WTC11 (cell line): Measurements from ENCODE around the gene HEBP1. TPM values are rescaled to one million over a fixed set of nuclear protein-coding genes. Genes with fewer than 3 reads are reported as not detected.

Source experiments
- ATAC-seq: fragments of 200-7000 bp; cut with Tn5 transposase; 2 replicates; pipeline ENCODE4 v1.10.0; 2021; ENCODE audit warnings: mild to moderate bottlenecking, moderate library complexity
- CTCF ChIA-PET: fragments of 300-600 bp; sonication (Branson Sonifier 250); formaldehyde crosslinking; loops from one replicate; lab custom pipeline; 2021; ENCODE audit warnings: antibody characterized with exemption; lab: Charles Lee
- POLR2A ChIA-PET: fragments of 350-600 bp; sonication (Branson Sonifier 250); formaldehyde crosslinking; loops from one replicate; lab custom pipeline; 2021; ENCODE audit warnings: antibody characterized with exemption; lab: Charles Lee
- DNase-seq: peaks from one replicate; pipeline ENCODE4 v3.0.0; 2021; ENCODE audit warnings: low spot score
- H3K27ac Mint-ChIP-seq: 2 replicates; pipeline ENCODE4 v1.8.0; 2021; ENCODE audit warnings: mixed read lengths
- H3K27me3 Mint-ChIP-seq: 2 replicates; pipeline ENCODE4 v1.8.0; 2021; ENCODE audit warnings: low read depth, mild to moderate bottlenecking, moderate library complexity, mixed read lengths
- H3K36me3 Mint-ChIP-seq: 2 replicates; pipeline ENCODE4 v1.8.0; 2021; ENCODE audit warnings: mixed read lengths
- H3K4me1 Mint-ChIP-seq: 2 replicates; pipeline ENCODE4 v1.8.0; 2022; ENCODE audit warnings: mixed read lengths
- H3K4me3 Mint-ChIP-seq: 2 replicates; pipeline ENCODE4 v1.8.0; 2021; ENCODE audit warnings: mild to moderate bottlenecking, moderate library complexity, mixed read lengths
- H3K9me3 Mint-ChIP-seq: 2 replicates; pipeline ENCODE4 v1.8.0; 2021; ENCODE audit warnings: mixed read lengths
- CBFB ChIP-seq: sonication (generic); formaldehyde crosslinking; IDR thresholded peaks from 2 replicates; pipeline ENCODE4 v1.8.1; 2022; ENCODE audit warnings: mild to moderate bottlenecking, low read depth, missing genetic modification reagents
- EMX1 ChIP-seq: fragments of 250-450 bp; sonication (Bioruptor Pico); IDR thresholded peaks from 2 replicates; pipeline ENCODE4 v1.8.0; 2021; ENCODE audit warnings: mild to moderate bottlenecking
- ETV6 ChIP-seq: sonication (generic); formaldehyde crosslinking; IDR thresholded peaks from 2 replicates; pipeline ENCODE4 v1.8.1; 2022; ENCODE audit warnings: mild to moderate bottlenecking, missing genetic modification reagents
- GRHL2 ChIP-seq: fragments of 250-450 bp; sonication (Bioruptor Pico); IDR thresholded peaks from 2 replicates; pipeline ENCODE4 v1.8.0; 2022; ENCODE audit warnings: mild to moderate bottlenecking, moderate library complexity; ENCODE audit not compliant: insufficient replicate concordance, severe bottlenecking
- GTF2I ChIP-seq: fragments of 250-450 bp; sonication (Bioruptor Pico); conservative IDR thresholded peaks from 2 replicates; pipeline ENCODE4 v1.4.0; 2021; ENCODE audit warnings: mild to moderate bottlenecking
- JAZF1 ChIP-seq: fragments of 250-450 bp; sonication (Bioruptor Pico); IDR thresholded peaks from 2 replicates; pipeline ENCODE4 v1.9.0; 2021; ENCODE audit warnings: moderate library complexity, mild to moderate bottlenecking, inconsistent platforms
- KAT7 ChIP-seq: sonication (generic); formaldehyde crosslinking; IDR thresholded peaks from 2 replicates; pipeline ENCODE4 v1.8.1; 2023; ENCODE audit warnings: missing genetic modification reagents, mild to moderate bottlenecking, borderline replicate concordance
- RORB ChIP-seq: fragments of 250-450 bp; sonication (Bioruptor Pico); IDR thresholded peaks from 2 replicates; pipeline ENCODE4 v1.9.0; 2021; ENCODE audit warnings: mild to moderate bottlenecking
- TP53 ChIP-seq: sonication (generic); formaldehyde crosslinking; IDR thresholded peaks from 2 replicates; pipeline ENCODE4 v1.8.1; 2023; ENCODE audit warnings: mild to moderate bottlenecking, missing genetic modification reagents
- ZBTB21 ChIP-seq: sonication (generic); formaldehyde crosslinking; IDR thresholded peaks from 2 replicates; pipeline ENCODE4 v1.8.1; 2023; ENCODE audit warnings: mild to moderate bottlenecking, missing genetic modification reagents, borderline replicate concordance
- ZNF138 ChIP-seq: sonication (generic); formaldehyde crosslinking; conservative IDR thresholded peaks from 2 replicates; pipeline ENCODE4 v1.8.1; 2022; ENCODE audit warnings: mild to moderate bottlenecking, moderate library complexity, missing genetic modification reagents
- total RNA-seq: library from RNA; stranded (reverse); gene quantifications from 3 replicates; pipeline ENCODE4 v1.2.3, GENCODE V29; 2021
- TF ChIP-seq, protein P1 (sequence below): fragments of 250-450 bp; sonication (Bioruptor Pico); IDR thresholded peaks from 2 replicates; pipeline ENCODE4 v1.9.0; 2021; ENCODE audit warnings: mild to moderate bottlenecking
- TF ChIP-seq, protein P2 (sequence below): sonication (generic); formaldehyde crosslinking; IDR thresholded peaks from 2 replicates; pipeline ENCODE4 v1.8.0; 2022; ENCODE audit warnings: mild to moderate bottlenecking, missing genetic modification reagents
- TF ChIP-seq, protein P3 (sequence below): sonication (generic); formaldehyde crosslinking; IDR thresholded peaks from 2 replicates; pipeline ENCODE4 v1.8.1; 2022; ENCODE audit warnings: missing genetic modification reagents, borderline replicate concordance
- TF ChIP-seq, protein P4 (sequence below): fragments of 250-450 bp; sonication (Bioruptor Pico); IDR thresholded peaks from 2 replicates; pipeline ENCODE4 v1.9.0; 2021; ENCODE audit warnings: moderate library complexity, mild to moderate bottlenecking, inconsistent platforms, borderline replicate concordance
- TF ChIP-seq, protein P5 (sequence below): fragments of 200-600 bp; IDR thresholded peaks from 2 replicates; pipeline ENCODE4 v1.8.0; 2022; ENCODE audit warnings: antibody characterized with exemption
- TF ChIP-seq, protein P6 (sequence below): sonication (generic); formaldehyde crosslinking; IDR thresholded peaks from 2 replicates; pipeline ENCODE4 v1.8.1; 2022; ENCODE audit warnings: mild to moderate bottlenecking, missing genetic modification reagents, moderate library complexity, borderline replicate concordance
- TF ChIP-seq, protein P7 (sequence below): fragments of 250-450 bp; sonication (Bioruptor Pico); IDR thresholded peaks from 2 replicates; pipeline ENCODE4 v1.8.0; 2021; ENCODE audit warnings: mild to moderate bottlenecking
- TF ChIP-seq, protein P8 (sequence below): fragments of 250-450 bp; sonication (Bioruptor Pico); conservative IDR thresholded peaks from 2 replicates; pipeline ENCODE4 v1.9.0; 2021; ENCODE audit warnings: mild to moderate bottlenecking

HEBP1 gene
- total RNA-seq, 1 experiment from 2014 or later: 61.8 TPM

DNA sequence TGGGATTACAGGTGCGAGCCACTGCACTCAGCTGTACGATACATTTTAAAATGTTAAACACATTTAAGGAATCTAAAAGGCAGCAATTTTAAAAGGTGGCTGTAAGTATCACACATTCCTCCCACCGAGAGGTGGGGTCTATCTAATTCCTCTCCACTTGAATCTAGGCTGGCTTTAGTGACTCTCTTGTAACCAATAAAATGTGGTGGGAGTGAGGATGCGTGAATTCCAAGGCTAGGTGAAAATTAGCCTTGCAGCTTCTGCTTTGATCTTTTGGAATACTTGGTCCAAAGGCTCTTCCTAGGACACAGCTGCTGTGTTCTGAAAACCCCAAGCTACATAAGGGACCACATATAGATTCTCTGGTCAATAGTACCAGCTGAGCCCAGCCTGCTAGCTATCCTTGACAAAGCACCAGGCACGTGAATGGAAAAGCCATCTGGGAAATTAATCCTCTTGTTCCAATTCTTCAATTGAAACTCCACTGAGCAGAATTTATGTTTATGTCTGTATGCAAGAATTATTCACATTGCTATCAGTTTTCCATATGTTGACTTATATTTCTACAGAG is 39.3 kb downstream of the HEBP1 start:
- CTCF ChIA-PET: interaction anchor here (1.1 kb wide), 1 partner anchor 13 kb away, joined by 3 read pairs; no protein-coding TSS in a partner anchor
- no peak for ATAC-seq

DNA sequence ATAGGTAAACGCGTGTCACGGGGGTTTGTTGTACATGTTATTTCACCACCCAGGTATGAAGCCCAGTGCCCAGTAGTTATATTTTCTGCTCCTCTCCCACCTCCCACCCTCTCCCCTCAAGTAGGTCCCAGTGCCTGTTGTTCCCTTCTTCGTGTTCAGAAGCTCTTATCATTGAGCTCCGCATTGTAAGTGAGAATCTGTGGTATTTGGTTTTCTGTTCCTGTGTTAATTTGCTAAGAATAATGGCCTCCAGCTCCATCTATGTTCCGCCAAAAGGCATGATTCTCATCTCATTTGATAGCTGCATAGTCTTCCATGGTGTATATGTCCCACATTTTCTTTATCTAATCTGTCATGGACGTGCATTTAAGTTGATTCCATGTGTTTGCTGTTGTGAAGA is 41.2 kb downstream of the HEBP1 start:
- ChIA-PET CTCF (interaction anchor here (1.3 to 1.5 kb wide), 2 partner anchors 17 to 27 kb away, joined by 4 to 6 read pairs; no protein-coding TSS in a partner anchor), POLR2A (no interaction called here)
- TF ChIP-seq, protein P1, sequence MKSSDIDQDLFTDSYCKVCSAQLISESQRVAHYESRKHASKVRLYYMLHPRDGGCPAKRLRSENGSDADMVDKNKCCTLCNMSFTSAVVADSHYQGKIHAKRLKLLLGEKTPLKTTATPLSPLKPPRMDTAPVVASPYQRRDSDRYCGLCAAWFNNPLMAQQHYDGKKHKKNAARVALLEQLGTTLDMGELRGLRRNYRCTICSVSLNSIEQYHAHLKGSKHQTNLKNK (CRISPR knock-in tag): no peak
- TF ChIP-seq GTF2I (no peak), RORB (CRISPR knock-in tag) (no peak), GRHL2 (CRISPR knock-in tag) (no peak), KAT7 (CRISPR knock-in tag) (no peak)
- TF ChIP-seq, protein P2, sequence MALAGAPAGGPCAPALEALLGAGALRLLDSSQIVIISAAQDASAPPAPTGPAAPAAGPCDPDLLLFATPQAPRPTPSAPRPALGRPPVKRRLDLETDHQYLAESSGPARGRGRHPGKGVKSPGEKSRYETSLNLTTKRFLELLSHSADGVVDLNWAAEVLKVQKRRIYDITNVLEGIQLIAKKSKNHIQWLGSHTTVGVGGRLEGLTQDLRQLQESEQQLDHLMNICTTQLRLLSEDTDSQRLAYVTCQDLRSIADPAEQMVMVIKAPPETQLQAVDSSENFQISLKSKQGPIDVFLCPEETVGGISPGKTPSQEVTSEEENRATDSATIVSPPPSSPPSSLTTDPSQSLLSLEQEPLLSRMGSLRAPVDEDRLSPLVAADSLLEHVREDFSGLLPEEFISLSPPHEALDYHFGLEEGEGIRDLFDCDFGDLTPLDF: no peak
- TF ChIP-seq, protein P3, sequence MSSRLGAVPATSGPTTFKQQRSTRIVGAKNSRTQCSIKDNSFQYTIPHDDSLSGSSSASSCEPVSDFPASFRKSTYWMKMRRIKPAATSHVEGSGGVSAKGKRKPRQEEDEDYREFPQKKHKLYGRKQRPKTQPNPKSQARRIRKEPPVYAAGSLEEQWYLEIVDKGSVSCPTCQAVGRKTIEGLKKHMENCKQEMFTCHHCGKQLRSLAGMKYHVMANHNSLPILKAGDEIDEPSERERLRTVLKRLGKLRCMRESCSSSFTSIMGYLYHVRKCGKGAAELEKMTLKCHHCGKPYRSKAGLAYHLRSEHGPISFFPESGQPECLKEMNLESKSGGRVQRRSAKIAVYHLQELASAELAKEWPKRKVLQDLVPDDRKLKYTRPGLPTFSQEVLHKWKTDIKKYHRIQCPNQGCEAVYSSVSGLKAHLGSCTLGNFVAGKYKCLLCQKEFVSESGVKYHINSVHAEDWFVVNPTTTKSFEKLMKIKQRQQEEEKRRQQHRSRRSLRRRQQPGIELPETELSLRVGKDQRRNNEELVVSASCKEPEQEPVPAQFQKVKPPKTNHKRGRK (CRISPR knock-in tag): no peak
- TF ChIP-seq, protein P4, sequence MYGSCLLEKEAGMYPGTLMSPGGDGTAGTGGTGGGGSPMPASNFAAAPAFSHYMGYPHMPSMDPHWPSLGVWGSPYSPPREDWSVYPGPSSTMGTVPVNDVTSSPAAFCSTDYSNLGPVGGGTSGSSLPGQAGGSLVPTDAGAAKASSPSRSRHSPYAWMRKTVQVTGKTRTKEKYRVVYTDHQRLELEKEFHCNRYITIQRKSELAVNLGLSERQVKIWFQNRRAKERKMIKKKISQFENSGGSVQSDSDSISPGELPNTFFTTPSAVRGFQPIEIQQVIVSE: no peak

More for the DNA sequence above, 39.3 kb downstream of the HEBP1 start:
- Mint-ChIP-seq H3K36me3 (no peaks in the 10 kb centered on the region), H3K9me3 (peaks cover 7% of the 10 kb centered on the region), H3K27me3 (no peaks in the 10 kb centered on the region), H3K4me3 (no peak overlapping the region), H3K27ac (no peak overlapping the region), H3K4me1 (no peaks in the 10 kb centered on the region)
- POLR2A ChIA-PET: interaction anchor here (0.5 kb wide), 1 partner anchor 200 kb away, joined by 4 read pairs; no protein-coding TSS in a partner anchor
- no peak for DNase-seq
- TF ChIP-seq KAT7 (CRISPR knock-in tag) (no peak), EMX1 (CRISPR knock-in tag) (no peak), ZBTB21 (CRISPR knock-in tag) (no peak), ZNF138 (CRISPR knock-in tag) (no peak), CBFB (no peak), ETV6 (CRISPR knock-in tag) (no peak), TP53 (CRISPR knock-in tag) (no peak), RORB (CRISPR knock-in tag) (no peak), JAZF1 (CRISPR knock-in tag) (no peak)
- TF ChIP-seq, protein P5, sequence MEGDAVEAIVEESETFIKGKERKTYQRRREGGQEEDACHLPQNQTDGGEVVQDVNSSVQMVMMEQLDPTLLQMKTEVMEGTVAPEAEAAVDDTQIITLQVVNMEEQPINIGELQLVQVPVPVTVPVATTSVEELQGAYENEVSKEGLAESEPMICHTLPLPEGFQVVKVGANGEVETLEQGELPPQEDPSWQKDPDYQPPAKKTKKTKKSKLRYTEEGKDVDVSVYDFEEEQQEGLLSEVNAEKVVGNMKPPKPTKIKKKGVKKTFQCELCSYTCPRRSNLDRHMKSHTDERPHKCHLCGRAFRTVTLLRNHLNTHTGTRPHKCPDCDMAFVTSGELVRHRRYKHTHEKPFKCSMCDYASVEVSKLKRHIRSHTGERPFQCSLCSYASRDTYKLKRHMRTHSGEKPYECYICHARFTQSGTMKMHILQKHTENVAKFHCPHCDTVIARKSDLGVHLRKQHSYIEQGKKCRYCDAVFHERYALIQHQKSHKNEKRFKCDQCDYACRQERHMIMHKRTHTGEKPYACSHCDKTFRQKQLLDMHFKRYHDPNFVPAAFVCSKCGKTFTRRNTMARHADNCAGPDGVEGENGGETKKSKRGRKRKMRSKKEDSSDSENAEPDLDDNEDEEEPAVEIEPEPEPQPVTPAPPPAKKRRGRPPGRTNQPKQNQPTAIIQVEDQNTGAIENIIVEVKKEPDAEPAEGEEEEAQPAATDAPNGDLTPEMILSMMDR: no peak
- TF ChIP-seq, protein P6, sequence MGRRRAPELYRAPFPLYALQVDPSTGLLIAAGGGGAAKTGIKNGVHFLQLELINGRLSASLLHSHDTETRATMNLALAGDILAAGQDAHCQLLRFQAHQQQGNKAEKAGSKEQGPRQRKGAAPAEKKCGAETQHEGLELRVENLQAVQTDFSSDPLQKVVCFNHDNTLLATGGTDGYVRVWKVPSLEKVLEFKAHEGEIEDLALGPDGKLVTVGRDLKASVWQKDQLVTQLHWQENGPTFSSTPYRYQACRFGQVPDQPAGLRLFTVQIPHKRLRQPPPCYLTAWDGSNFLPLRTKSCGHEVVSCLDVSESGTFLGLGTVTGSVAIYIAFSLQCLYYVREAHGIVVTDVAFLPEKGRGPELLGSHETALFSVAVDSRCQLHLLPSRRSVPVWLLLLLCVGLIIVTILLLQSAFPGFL (CRISPR knock-in tag): no peak
- TF ChIP-seq, protein P7, sequence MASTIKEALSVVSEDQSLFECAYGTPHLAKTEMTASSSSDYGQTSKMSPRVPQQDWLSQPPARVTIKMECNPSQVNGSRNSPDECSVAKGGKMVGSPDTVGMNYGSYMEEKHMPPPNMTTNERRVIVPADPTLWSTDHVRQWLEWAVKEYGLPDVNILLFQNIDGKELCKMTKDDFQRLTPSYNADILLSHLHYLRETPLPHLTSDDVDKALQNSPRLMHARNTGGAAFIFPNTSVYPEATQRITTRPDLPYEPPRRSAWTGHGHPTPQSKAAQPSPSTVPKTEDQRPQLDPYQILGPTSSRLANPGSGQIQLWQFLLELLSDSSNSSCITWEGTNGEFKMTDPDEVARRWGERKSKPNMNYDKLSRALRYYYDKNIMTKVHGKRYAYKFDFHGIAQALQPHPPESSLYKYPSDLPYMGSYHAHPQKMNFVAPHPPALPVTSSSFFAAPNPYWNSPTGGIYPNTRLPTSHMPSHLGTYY: no peak
- TF ChIP-seq, protein P8, sequence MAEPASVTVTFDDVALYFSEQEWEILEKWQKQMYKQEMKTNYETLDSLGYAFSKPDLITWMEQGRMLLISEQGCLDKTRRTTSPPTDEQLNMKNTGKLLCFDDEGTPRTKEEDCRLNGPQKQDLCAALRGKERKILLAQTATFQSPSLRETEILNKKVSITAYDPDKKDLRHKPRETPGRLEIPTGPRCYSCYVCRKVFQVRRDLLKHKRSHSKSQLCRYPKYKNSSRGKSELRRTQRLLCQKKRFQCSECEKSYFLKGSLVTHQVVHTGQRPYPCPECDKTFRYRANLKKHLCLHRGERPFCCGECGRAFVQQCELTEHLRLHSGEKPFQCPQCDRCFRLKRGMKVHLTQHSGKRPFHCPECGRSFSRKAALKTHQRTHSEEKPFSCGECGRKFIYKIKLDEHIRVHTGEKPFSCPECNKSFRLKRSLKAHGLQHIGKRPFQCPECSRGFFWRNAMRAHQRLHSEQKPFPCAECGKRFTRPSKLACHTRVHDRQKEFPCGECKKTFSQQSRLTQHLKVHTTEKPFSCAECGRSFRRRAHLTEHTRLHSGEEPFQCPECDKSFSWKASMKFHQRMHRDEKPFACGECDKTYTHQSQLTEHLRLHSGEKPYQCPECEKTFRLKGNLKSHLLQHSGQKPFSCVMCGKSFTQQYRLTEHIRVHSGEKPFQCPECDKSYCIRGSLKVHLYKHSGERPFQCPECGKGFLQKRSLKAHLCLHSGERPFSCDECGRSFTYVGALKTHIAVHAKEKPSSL: no peak
- TF ChIP-seq, protein P3 (CRISPR knock-in tag): no peak

More for the DNA sequence above, 41.2 kb downstream of the HEBP1 start:
- no peak overlapping the region for H3K27ac Mint-ChIP-seq
- no peaks in the 10 kb centered on the region for H3K36me3 Mint-ChIP-seq
- no peak overlapping the region for H3K4me3 Mint-ChIP-seq
- no peaks in the 10 kb centered on the region for H3K27me3 Mint-ChIP-seq
- DNase-seq (no peak), ATAC-seq (no peak)
- no peaks in the 10 kb centered on the region for H3K9me3 Mint-ChIP-seq
- H3K4me1 Mint-ChIP-seq: no peaks in the 10 kb centered on the region
